ENCODE data around the gene TRPV4.

The TRPV4 gene

DNA sequence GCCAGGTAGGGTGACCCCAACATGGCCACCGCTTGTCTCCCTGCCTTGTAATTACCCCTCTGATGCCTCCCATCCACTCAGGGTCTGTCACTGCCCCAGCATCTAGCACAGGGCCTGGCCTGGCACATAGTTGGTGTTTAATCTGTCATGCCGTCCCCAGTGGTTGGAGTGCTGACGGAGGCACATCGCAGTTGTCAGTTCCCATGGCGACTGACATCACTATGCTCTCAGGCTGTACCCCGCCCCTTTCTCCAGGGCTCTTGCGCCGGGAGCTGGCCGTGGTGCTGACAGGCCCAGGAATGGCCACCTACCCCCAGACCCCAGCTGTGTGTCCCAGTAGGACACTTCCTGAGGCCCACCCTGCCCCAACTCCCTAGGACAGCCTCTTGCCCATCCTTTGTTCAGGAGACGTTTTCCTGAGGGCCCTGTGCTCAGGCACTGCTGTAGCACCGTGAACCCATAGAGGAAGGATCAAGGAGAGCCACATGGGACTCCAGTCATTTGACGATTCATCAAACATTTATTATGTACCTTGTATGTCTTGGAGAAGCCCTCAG lies 96.6 kb downstream of the TRPV4 start:
- TF ChIP-seq, protein P1, sequence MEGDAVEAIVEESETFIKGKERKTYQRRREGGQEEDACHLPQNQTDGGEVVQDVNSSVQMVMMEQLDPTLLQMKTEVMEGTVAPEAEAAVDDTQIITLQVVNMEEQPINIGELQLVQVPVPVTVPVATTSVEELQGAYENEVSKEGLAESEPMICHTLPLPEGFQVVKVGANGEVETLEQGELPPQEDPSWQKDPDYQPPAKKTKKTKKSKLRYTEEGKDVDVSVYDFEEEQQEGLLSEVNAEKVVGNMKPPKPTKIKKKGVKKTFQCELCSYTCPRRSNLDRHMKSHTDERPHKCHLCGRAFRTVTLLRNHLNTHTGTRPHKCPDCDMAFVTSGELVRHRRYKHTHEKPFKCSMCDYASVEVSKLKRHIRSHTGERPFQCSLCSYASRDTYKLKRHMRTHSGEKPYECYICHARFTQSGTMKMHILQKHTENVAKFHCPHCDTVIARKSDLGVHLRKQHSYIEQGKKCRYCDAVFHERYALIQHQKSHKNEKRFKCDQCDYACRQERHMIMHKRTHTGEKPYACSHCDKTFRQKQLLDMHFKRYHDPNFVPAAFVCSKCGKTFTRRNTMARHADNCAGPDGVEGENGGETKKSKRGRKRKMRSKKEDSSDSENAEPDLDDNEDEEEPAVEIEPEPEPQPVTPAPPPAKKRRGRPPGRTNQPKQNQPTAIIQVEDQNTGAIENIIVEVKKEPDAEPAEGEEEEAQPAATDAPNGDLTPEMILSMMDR (IDR thresholded peaks at IDR 0.05; ENCODE audit: extremely low read depth, missing control alignments): no peak
- no peak for DNase-seq (ENCODE audit: low spot score)

DNA sequence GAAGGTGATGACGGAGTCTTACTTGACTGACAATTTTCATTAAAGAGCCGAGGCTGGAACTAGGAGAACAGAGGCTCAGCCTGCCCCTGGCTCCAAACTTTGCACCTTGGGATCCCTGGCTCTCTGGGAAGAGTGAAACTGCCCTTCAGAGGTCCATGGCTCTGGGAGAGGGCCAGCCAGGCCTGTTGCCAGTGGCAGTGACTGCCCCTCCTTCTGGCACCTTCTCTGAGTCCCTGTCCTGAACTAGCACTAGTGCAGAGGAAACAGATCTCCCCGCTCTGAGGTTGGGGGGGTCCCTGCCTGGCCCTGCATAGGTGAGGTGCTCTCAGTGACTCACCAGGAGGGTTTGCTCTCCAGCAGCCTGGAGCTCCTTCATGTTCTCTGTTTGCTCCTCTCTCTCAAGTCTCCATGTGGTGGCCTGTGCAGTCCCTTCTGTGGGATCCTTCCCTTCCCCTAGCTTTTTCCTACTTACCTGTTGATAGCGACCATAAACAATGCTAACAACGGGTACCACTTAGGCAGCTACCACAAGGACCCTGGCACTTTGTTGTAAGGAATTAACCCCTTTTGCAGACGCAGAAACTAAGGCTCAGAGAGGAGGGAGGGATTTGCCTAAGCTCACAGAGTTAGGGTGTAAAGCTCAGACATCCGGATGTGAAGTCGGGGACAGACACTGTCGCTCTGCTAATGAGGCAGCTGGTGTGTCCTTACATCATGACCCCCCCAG lies 97.2 kb downstream of the TRPV4 start:
- TF ChIP-seq, protein P1 (IDR thresholded peaks at IDR 0.05; ENCODE audit: extremely low read depth, missing control alignments): no peak
- DNase-seq (ENCODE audit: low spot score): no peak

DNA sequence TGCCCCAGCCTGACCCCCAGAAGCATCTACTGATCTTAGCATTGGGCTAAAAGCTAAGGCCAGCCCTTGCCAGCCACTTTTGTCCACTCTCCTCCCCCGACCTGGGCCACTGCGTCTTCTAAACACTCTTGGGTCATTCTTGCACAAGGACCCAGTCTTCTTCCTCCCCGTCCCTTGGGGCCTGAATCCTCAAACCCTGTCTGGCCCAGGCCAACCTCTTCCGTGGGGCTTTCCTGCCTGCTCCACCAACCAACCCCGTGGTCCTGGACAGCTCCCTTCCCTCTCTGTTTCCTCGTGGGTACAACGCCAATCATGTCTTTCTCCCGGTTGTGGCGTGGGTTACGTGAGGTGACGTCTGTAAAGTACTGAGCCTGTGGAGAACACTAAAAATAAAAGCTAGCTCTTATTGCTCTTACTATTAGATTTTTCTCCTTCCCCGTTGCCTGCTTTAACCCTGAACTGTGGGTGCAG lies 98.1 kb downstream of the TRPV4 start:
- DNase-seq (ENCODE audit: low spot score): no peak
- TF ChIP-seq, protein P1 (IDR thresholded peaks at IDR 0.05; ENCODE audit: extremely low read depth, missing control alignments): no peak

DNA sequence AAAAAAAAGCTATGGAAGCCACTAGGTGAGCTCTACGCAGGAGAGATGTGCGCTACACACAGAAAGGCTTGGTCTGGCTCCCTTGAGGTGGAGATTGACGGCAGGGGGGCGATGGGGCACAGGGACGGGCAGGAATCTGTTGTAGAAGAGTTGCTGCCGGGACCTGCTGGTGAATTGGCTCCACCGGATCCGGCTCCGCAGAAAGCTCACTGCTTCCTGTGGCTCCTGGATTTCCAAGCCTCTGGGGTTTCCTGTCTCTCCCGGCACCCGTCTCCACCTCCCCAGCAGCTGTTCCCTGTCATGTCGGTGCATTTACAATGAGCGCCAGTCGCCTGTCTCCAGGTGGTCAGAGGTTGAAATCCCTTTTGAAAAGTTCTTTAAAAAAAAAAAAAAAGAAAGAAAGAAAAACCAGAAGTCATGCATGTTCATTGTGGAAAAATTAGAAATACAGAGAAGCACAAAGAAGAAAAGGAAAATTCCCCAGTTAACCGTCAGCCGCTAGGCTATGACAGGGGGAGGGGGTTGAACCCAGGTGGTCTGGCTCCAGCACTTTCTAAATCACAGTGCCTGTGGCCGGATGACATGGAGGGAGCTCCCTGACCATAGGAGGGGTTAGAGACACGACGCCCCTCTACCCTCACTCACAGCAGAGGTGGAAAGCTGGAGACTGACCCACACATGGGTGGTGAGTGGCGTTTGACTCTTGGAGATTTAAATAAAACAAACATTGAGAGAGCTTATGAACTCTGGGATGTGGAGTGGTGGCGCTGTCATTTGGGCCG lies 98.8 kb downstream of the TRPV4 start:
- TF ChIP-seq, protein P1 (IDR thresholded peaks at IDR 0.05; ENCODE audit: extremely low read depth, missing control alignments): no peak
- DNase-seq (ENCODE audit: low spot score): no peak
